CD4-positive, alpha-beta T cell (primary cell): Measurements from ENCODE around the gene CHID1. TPM values are rescaled to one million over a fixed set of nuclear protein-coding genes. Genes with fewer than 3 reads are reported as not detected.

Experiments used
- ATAC-seq: fragments of 200-7000 bp; cut with Tn5 transposase; one replicate; pipeline ENCODE4 v1.10.0; 2022; ENCODE audit warnings: mild to moderate bottlenecking; ENCODE audit not compliant: poor library complexity
- CTCF ChIA-PET: fragments of 350-600 bp; sonication (Branson Sonifier 250); formaldehyde crosslinking; loops from one replicate; lab custom pipeline; 2021; ENCODE audit warnings: antibody characterized with exemption, inconsistent platforms; lab: Charles Lee
- POLR2A ChIA-PET: fragments of 350-600 bp; sonication (Branson Sonifier 250); formaldehyde crosslinking; loops from one replicate; lab custom pipeline; 2021; ENCODE audit warnings: antibody characterized with exemption, inconsistent platforms; lab: Charles Lee
- DNase-seq, 14 experiments: peaks; one replicate each; pipeline ENCODE4 v3.0.0-alpha.2; 2013 to 2020; ENCODE audit warnings: mixed read lengths in 2 of 14
- H3K27ac ChIP-seq, 2 donors: one replicate each; pipeline versions ENCODE4 v1.5.1 to v1.7.0; 2013; ENCODE audit warnings: low read length in 2 of 2, low read depth in 1 of 2, mild to moderate bottlenecking in 1 of 2
- H3K27me3 ChIP-seq, 2 experiments: 1 replicate in 1 of 2; 2 replicates in 1 of 2; pipeline versions ENCODE4 v1.6.1 to v1.7.0; 2013; ENCODE audit warnings: low read length in 2 of 2, control low read depth in 1 of 2, mild to moderate bottlenecking in 1 of 2, moderate library complexity in 1 of 2; ENCODE audit not compliant: insufficient read depth in 2 of 2, control insufficient read depth in 1 of 2
- H3K36me3 ChIP-seq: one replicate; pipeline ENCODE4 v1.6.1; 2013; ENCODE audit warnings: low read length, control low read depth; ENCODE audit not compliant: insufficient read depth
- H3K4me1 ChIP-seq: one replicate; pipeline ENCODE4 v1.6.1; 2013; ENCODE audit warnings: low read length, control low read depth; ENCODE audit not compliant: insufficient read depth
- H3K4me3 ChIP-seq: one replicate; pipeline ENCODE4 v1.5.1; 2013; ENCODE audit warnings: mild to moderate bottlenecking, low read length, moderate library complexity
- H3K9me3 ChIP-seq, 2 experiments: 1 replicate in 1 of 2; 2 replicates in 1 of 2; pipeline versions ENCODE4 v1.6.1 to v1.7.0; 2013; ENCODE audit warnings: low read length in 2 of 2, mild to moderate bottlenecking in 2 of 2, control low read depth in 1 of 2, moderate library complexity in 1 of 2; ENCODE audit not compliant: control insufficient read depth in 1 of 2, insufficient read depth in 1 of 2
- H3K27ac Mint-ChIP-seq: one replicate; pipeline ENCODE4 v1.8.0; 2020; ENCODE audit warnings: mixed read lengths
- H3K27me3 Mint-ChIP-seq: one replicate; pipeline ENCODE4 v1.8.0; 2021; ENCODE audit warnings: mixed read lengths
- H3K36me3 Mint-ChIP-seq: one replicate; pipeline ENCODE4 v1.8.0; 2021; ENCODE audit warnings: low read depth, mixed read lengths
- H3K4me1 Mint-ChIP-seq: one replicate; pipeline ENCODE4 v1.8.0; 2021; ENCODE audit warnings: low read depth, mixed read lengths
- H3K4me3 Mint-ChIP-seq: one replicate; pipeline ENCODE4 v1.8.0; 2020; ENCODE audit warnings: mild to moderate bottlenecking, mixed read lengths
- H3K9me3 Mint-ChIP-seq: one replicate; pipeline ENCODE4 v1.8.0; 2020; ENCODE audit warnings: mixed read lengths
- CTCF ChIP-seq: fragments of 200-600 bp; IDR thresholded peaks from one replicate; pipeline ENCODE4 v1.8.0; 2022; ENCODE audit warnings: antibody characterized with exemption, mild to moderate bottlenecking
- intact Hi-C, 2 experiments: fragments of 100-400 bp; cut with DNase I in 1 of 2; cut with micrococcal nuclease in 1 of 2; formaldehyde crosslinking; loops; one replicate each; pipeline versions ENCODE4 v1.15.1 to v1.9.0; 2023 to 2025; cut with DNase I, micrococcal nuclease
- total RNA-seq, 174 experiments: library from RNA in 2 of 174; stranded (reverse) in 2 of 174; gene quantifications; one replicate each; pipeline ENCODE4 v1.2.3 and lab custom pipeline; 2021 to 2026

Gene CHID1
- total RNA-seq, 2 experiments from 2014 or later: 17.1 to 22.8 TPM

- H3K36me3 Mint-ChIP-seq: no peaks in the 10 kb centered on the region
- H3K36me3 ChIP-seq: peaks cover 4% of the 10 kb centered on the region
- intact Hi-C loops: no loop called here
- no peak overlapping the region for H3K4me3 ChIP-seq
- H3K4me3 Mint-ChIP-seq: no peak overlapping the region
- TF ChIP-seq CTCF: no peak
- H3K27me3 Mint-ChIP-seq: no peaks in the 10 kb centered on the region
- H3K9me3 Mint-ChIP-seq: no peaks in the 10 kb centered on the region
- no peak overlapping the region for H3K27ac ChIP-seq
- DNase-seq (no peak), ATAC-seq (no peak)
- no peaks in the 10 kb centered on the region for H3K4me1 Mint-ChIP-seq
- H3K9me3 ChIP-seq: peaks cover 0 to 7% of the 10 kb centered on the region in 2 experiments
- H3K27me3 ChIP-seq: no peaks in the 10 kb centered on the region
- POLR2A ChIA-PET: no interaction called here
- no peak overlapping the region for H3K27ac Mint-ChIP-seq
- CTCF ChIA-PET: no interaction called here
- H3K4me1 ChIP-seq: no peaks in the 10 kb centered on the region
Observed at GRCh38 chr11:864898-865297, 45.7 kb downstream of the CHID1 start.

GRCh38 chr11:863910-864827 is 46.4 kb downstream of the CHID1 start:
- no peaks in the 10 kb centered on the region for H3K27me3 Mint-ChIP-seq
- ChIA-PET POLR2A (no interaction called here), CTCF (no interaction called here)
- ATAC-seq (no peak), DNase-seq (no peak)
- Histone ChIP-seq H3K9me3 (peaks cover 0 to 10% of the 10 kb centered on the region in 2 experiments), H3K4me3 (no peak overlapping the region), H3K4me1 (no peaks in the 10 kb centered on the region), H3K27ac (no peak overlapping the region), H3K27me3 (no peaks in the 10 kb centered on the region), H3K36me3 (peaks cover 3% of the 10 kb centered on the region)
- TF ChIP-seq CTCF: no peak
- H3K9me3 Mint-ChIP-seq: no peaks in the 10 kb centered on the region
- H3K4me3 Mint-ChIP-seq: no peak overlapping the region
- H3K36me3 Mint-ChIP-seq: no peaks in the 10 kb centered on the region
- intact Hi-C loops: no loop called here
- H3K4me1 Mint-ChIP-seq: no peaks in the 10 kb centered on the region
- no peak overlapping the region for H3K27ac Mint-ChIP-seq

GRCh38 chr11:863023-863909 is 47.3 kb downstream of the CHID1 start:
- H3K9me3 Mint-ChIP-seq: no peaks in the 10 kb centered on the region
- H3K36me3 Mint-ChIP-seq: no peaks in the 10 kb centered on the region
- H3K27me3 Mint-ChIP-seq: no peaks in the 10 kb centered on the region
- Histone ChIP-seq H3K27me3 (no peaks in the 10 kb centered on the region), H3K9me3 (peaks cover 0 to 10% of the 10 kb centered on the region in 2 experiments), H3K36me3 (no peaks in the 10 kb centered on the region), H3K4me1 (no peaks in the 10 kb centered on the region), H3K27ac (no peak overlapping the region), H3K4me3 (no peak overlapping the region)
- DNase-seq (no peak), ATAC-seq (no peak)
- POLR2A ChIA-PET: no interaction called here
- no peaks in the 10 kb centered on the region for H3K4me1 Mint-ChIP-seq
- H3K4me3 Mint-ChIP-seq: no peak overlapping the region
- TF ChIP-seq CTCF: no peak
- H3K27ac Mint-ChIP-seq: no peak overlapping the region
- intact Hi-C loops: no loop called here
- CTCF ChIA-PET: no interaction called here
